ENCODE measurements around the gene MPP1.

Gene MPP1

DNA sequence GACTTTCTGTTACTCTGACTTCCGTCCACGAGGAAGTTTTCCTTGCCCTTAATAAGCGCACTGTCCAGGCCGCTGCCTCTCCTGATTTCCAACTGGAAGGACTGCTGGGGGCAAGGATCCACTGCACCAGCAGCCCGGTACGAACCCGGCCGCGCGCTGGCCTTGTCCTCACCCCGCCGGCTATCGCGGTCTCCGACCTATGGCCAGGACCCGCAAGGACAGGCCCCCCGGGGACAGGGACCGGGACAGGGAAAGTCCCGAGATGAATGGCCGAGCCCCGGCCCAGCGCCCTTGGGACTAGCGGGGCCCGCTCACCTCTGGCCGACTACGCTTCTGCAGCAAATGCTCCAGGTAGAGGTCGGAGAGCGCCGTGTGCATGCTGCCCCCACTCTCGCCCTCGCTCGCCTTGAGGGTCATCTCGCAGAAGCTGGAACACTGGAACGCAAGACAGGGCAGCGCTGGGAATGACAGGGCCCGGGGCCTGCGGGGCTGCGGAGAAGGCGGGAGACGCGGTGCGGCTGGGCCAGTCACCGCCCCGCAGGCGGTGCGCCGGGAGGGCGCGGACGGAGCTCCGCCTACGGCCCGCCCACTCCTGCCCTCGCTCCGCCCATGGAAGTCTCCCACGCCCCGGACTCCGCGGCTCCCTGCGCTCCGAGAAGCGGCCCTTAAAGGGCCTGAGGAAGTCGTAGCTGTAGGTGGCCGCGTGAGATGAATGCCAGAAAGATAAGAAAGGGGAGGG lies at the start of gene MPP1:
MPP1 (minus strand) TSS at position 529 of the 739 bp plus-strand sequence; CDS start at position 417, 112 bp downstream.
- peak within 1 kb of the TSS; percentile 31; the same call in 1 of the 2 replicates for H3K27ac ChIP-seq (ENCODE audit: low read depth, low read length)
- H3K4me1 ChIP-seq (ENCODE audit: control insufficient read depth, insufficient read depth, low read length): peaks cover 34% of the 10 kb centered on the region; the same call in 1 of the 2 replicates
- peaks cover 30% of the 10 kb centered on the region for H3K9me3 ChIP-seq (ENCODE audit: control insufficient read depth, insufficient read depth, low read depth, low read length)
- H3K27me3 ChIP-seq (ENCODE audit: control insufficient read depth, insufficient read depth, low read length): peaks cover 15% of the 10 kb centered on the region; the same call in 1 of the 2 replicates
- H3K4me3 ChIP-seq (ENCODE audit: low read depth, low read length): peak within 1 kb of the TSS; percentile 82
- H3K36me3 ChIP-seq (ENCODE audit: control insufficient read depth, insufficient read depth, low read length): no peaks in the 10 kb centered on the region
- H3K9ac ChIP-seq (ENCODE audit: low read length): peak within 1 kb of the TSS; percentile 77

DNA sequence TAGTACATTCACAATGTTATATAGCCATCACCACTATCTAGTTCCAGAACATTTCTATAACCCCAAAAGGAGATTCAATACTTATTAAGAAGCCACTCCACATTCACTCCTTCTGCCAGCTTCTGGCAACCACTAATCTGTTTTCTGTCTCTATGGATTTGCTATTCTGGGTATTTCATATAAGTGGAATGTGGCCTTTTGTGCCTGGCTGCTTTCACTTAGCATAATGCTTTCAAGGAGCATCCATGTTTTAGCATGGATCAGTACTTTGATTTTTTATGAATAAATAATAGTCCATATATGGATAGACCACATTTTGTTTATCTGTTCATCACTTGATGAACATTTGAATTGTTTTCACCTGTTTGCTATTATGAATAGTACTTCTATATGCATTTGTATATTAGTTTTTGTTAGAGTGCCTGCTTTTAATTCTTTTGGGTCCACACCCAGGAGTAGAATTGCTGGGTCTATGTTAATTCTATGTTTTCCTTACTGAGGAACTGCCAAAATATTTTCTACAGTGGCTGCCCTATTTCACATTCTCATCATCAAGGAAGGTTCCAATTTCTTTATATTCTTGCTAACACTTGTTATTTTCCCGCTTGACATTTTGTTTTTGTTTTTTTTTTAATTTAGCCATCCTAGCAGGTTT lies 45.8 kb upstream of the MPP1 start:
- Histone ChIP-seq H3K9me3 (ENCODE audit: control insufficient read depth, insufficient read depth, low read depth, low read length) (peaks cover 32% of the 10 kb centered on the region; the same call in 1 of the 2 replicates), H3K27ac (ENCODE audit: low read depth, low read length) (no peak overlapping the region), H3K9ac (ENCODE audit: low read length) (no peak overlapping the region), H3K27me3 (ENCODE audit: control insufficient read depth, insufficient read depth, low read length) (no peaks in the 10 kb centered on the region), H3K4me1 (ENCODE audit: control insufficient read depth, insufficient read depth, low read length) (peaks cover 3% of the 10 kb centered on the region; the same call in 1 of the 2 replicates), H3K36me3 (ENCODE audit: control insufficient read depth, insufficient read depth, low read length) (no peaks in the 10 kb centered on the region), H3K4me3 (ENCODE audit: low read depth, low read length) (no peak overlapping the region)

DNA sequence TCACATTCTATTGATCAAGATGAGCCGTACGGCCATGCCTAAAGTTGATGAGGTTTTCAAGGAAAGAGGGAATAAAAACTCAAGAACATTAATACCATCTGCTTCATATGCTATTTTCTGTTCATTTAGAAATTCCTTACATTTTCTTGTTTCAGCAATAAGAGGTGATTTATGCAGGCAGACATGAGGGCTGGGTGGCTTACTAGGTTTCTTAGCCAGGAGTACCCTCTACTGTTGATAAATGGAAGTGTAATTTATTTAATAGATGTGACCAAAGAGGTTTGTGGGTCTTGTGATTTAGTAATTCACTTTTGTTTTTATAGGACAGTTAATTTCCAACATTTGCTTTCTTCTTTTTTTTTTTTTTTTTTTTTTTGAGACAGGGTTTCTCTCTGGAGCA lies 35.6 kb upstream of the MPP1 start:
- Histone ChIP-seq H3K4me3 (ENCODE audit: low read depth, low read length) (no peak overlapping the region), H3K4me1 (ENCODE audit: control insufficient read depth, insufficient read depth, low read length) (no peaks in the 10 kb centered on the region), H3K36me3 (ENCODE audit: control insufficient read depth, insufficient read depth, low read length) (no peaks in the 10 kb centered on the region), H3K27ac (ENCODE audit: low read depth, low read length) (no peak overlapping the region), H3K9me3 (ENCODE audit: control insufficient read depth, insufficient read depth, low read depth, low read length) (peaks cover 15% of the 10 kb centered on the region), H3K27me3 (ENCODE audit: control insufficient read depth, insufficient read depth, low read length) (no peaks in the 10 kb centered on the region), H3K9ac (ENCODE audit: low read length) (no peak overlapping the region)

DNA sequence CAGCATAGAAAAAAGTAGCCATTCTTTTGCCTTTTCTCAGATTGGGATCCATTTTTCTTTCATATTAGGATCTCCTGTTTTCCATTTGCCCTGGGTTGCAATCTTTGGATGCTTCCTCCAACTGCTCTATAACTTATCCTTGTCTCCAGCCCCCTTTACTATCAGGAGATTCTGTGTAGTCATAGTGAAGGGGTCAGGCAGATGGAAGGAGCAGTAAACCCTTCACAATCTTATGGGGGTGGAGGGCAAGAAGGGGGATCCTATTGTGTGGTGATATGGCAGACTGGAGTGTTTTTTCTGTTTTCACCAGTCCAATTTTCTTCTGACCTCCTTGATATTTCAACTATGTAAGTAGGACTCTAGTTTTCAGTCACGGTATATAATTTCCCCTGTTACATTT lies 30.9 kb upstream of the MPP1 start:
- H3K9me3 ChIP-seq (ENCODE audit: control insufficient read depth, insufficient read depth, low read depth, low read length): peaks cover 20% of the 10 kb centered on the region
- H3K27me3 ChIP-seq (ENCODE audit: control insufficient read depth, insufficient read depth, low read length): no peaks in the 10 kb centered on the region
- H3K9ac ChIP-seq (ENCODE audit: low read length): no peak overlapping the region
- no peaks in the 10 kb centered on the region for H3K36me3 ChIP-seq (ENCODE audit: control insufficient read depth, insufficient read depth, low read length)
- no peaks in the 10 kb centered on the region for H3K4me1 ChIP-seq (ENCODE audit: control insufficient read depth, insufficient read depth, low read length)
- H3K4me3 ChIP-seq (ENCODE audit: low read depth, low read length): no peak overlapping the region
- H3K27ac ChIP-seq (ENCODE audit: low read depth, low read length): no peak overlapping the region

GRCh38 chrX:154834562-154834961 lies 29.3 kb upstream of the MPP1 start, which contains the start of gene SMIM9:
Gene SMIM9 (minus strand): TSS chrX:154834662. CDS start chrX:154830856, 3,806 bp downstream.
- no peak within 1 kb of the TSS for H3K4me3 ChIP-seq (ENCODE audit: low read depth, low read length)
- H3K4me1 ChIP-seq (ENCODE audit: control insufficient read depth, insufficient read depth, low read length): no peaks in the 10 kb centered on the region
- H3K9ac ChIP-seq (ENCODE audit: low read length): no peak within 1 kb of the TSS
- no peaks in the 10 kb centered on the region for H3K27me3 ChIP-seq (ENCODE audit: control insufficient read depth, insufficient read depth, low read length)
- no peak within 1 kb of the TSS for H3K27ac ChIP-seq (ENCODE audit: low read depth, low read length)
- H3K36me3 ChIP-seq (ENCODE audit: control insufficient read depth, insufficient read depth, low read length): no peaks in the 10 kb centered on the region
- H3K9me3 ChIP-seq (ENCODE audit: control insufficient read depth, insufficient read depth, low read depth, low read length): peaks cover 15% of the 10 kb centered on the region

GRCh38 chrX:154833746-154834274 lies 28.5 kb upstream of the MPP1 start:
- peaks cover 13% of the 10 kb centered on the region; the same call in 1 of the 2 replicates for H3K9me3 ChIP-seq (ENCODE audit: control insufficient read depth, insufficient read depth, low read depth, low read length)
- no peak overlapping the region for H3K9ac ChIP-seq (ENCODE audit: low read length)
- no peak overlapping the region for H3K27ac ChIP-seq (ENCODE audit: low read depth, low read length)
- H3K27me3 ChIP-seq (ENCODE audit: control insufficient read depth, insufficient read depth, low read length): no peaks in the 10 kb centered on the region
- H3K4me1 ChIP-seq (ENCODE audit: control insufficient read depth, insufficient read depth, low read length): no peaks in the 10 kb centered on the region
- no peak overlapping the region for H3K4me3 ChIP-seq (ENCODE audit: low read depth, low read length)
- H3K36me3 ChIP-seq (ENCODE audit: control insufficient read depth, insufficient read depth, low read length): no peaks in the 10 kb centered on the region

- Histone ChIP-seq H3K4me1 (ENCODE audit: control insufficient read depth, insufficient read depth, low read length) (no peaks in the 10 kb centered on the region), H3K4me3 (ENCODE audit: low read depth, low read length) (no peak overlapping the region), H3K36me3 (ENCODE audit: control insufficient read depth, insufficient read depth, low read length) (no peaks in the 10 kb centered on the region), H3K9ac (ENCODE audit: low read length) (no peak overlapping the region), H3K9me3 (ENCODE audit: control insufficient read depth, insufficient read depth, low read depth, low read length) (peaks cover 30% of the 10 kb centered on the region; the same call in 1 of the 2 replicates), H3K27me3 (ENCODE audit: control insufficient read depth, insufficient read depth, low read length) (no peaks in the 10 kb centered on the region), H3K27ac (ENCODE audit: low read depth, low read length) (no peak overlapping the region)
Measured at GRCh38 chrX:154829926-154830442, 24.7 kb upstream of the MPP1 start.

DNA sequence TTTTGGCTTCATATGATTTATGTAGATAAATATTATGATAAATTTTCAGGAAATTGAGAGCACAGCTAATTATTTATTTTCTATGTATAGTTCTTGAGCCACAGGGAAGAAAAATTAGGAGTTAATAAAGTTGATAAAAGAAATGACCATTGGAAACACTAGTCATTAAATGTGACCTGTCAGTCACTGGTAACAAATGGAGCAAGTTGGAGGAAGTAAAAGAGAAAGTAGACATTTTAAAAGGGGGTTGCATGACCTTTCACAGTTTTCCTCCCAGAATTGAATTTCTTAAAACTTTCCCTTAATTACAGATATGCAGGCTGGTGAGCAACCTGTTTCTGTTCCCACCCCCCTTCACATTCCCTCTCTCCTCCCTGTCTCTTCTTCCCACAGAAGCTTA lies 23.8 kb upstream of the MPP1 start:
- H3K27me3 ChIP-seq (ENCODE audit: control insufficient read depth, insufficient read depth, low read length): no peaks in the 10 kb centered on the region
- no peak overlapping the region for H3K27ac ChIP-seq (ENCODE audit: low read depth, low read length)

GRCh38 chrX:154828016-154828408 lies 22.7 kb upstream of the MPP1 start:
- no peaks in the 10 kb centered on the region for H3K27me3 ChIP-seq (ENCODE audit: control insufficient read depth, insufficient read depth, low read length)
- H3K9ac ChIP-seq (ENCODE audit: low read length): no peak overlapping the region
- H3K36me3 ChIP-seq (ENCODE audit: control insufficient read depth, insufficient read depth, low read length): no peaks in the 10 kb centered on the region
- no peaks in the 10 kb centered on the region for H3K4me1 ChIP-seq (ENCODE audit: control insufficient read depth, insufficient read depth, low read length)
- H3K27ac ChIP-seq (ENCODE audit: low read depth, low read length): no peak overlapping the region
- H3K4me3 ChIP-seq (ENCODE audit: low read depth, low read length): no peak overlapping the region
- H3K9me3 ChIP-seq (ENCODE audit: control insufficient read depth, insufficient read depth, low read depth, low read length): peaks cover 38% of the 10 kb centered on the region

More for the DNA sequence above, 23.8 kb upstream of the MPP1 start:
- Histone ChIP-seq H3K4me1 (ENCODE audit: control insufficient read depth, insufficient read depth, low read length) (no peaks in the 10 kb centered on the region), H3K4me3 (ENCODE audit: low read depth, low read length) (no peak overlapping the region), H3K9ac (ENCODE audit: low read length) (no peak overlapping the region), H3K9me3 (ENCODE audit: control insufficient read depth, insufficient read depth, low read depth, low read length) (peaks cover 36% of the 10 kb centered on the region; the same call in 1 of the 2 replicates), H3K36me3 (ENCODE audit: control insufficient read depth, insufficient read depth, low read length) (no peaks in the 10 kb centered on the region)

DNA sequence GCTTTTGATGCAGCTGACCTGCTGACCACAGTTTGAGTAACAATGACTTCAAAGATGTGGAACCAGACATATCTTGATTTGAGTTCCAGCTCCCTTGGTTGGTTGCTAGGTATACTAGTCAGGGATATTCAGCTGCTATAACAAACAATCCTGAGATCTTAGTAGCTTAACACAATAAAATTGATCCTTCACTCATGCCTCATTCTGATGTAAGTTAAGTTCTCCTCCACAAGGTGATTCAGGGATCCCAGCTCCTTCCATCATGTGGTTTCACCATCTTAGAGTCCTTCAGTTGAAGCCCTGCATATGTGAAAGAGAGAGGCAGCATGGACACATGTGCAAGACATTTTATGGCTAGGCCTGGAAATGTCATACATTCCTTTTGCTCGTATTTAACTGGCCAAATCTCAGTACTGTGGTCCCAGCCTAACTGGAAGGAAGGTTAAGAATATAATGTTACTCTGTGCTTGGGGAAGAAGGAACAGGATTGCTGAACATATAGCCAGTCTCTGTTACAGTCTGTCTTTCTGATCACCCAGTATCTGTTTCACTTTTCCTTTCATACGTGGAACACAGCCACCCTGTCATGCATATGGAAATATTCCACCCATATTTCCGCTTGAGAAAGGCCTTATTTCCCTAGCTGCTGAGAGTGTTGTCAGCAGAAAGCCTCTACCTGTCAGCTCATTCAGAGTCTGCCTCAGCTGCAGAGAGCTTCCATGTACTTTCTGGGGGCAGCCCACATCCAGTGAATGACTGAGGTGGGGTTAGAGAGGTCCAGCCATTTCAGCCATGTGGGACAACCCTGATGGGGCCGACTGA lies 22.1 kb upstream of the MPP1 start:
- Histone ChIP-seq H3K4me3 (ENCODE audit: low read depth, low read length) (no peak overlapping the region), H3K27ac (ENCODE audit: low read depth, low read length) (no peak overlapping the region), H3K9me3 (ENCODE audit: control insufficient read depth, insufficient read depth, low read depth, low read length) (peaks cover 38% of the 10 kb centered on the region), H3K36me3 (ENCODE audit: control insufficient read depth, insufficient read depth, low read length) (no peaks in the 10 kb centered on the region), H3K4me1 (ENCODE audit: control insufficient read depth, insufficient read depth, low read length) (0 out of 2 replicates have a peak, but pooled peaks cover 2% of the 10 kb centered on the region), H3K9ac (ENCODE audit: low read length) (no peak overlapping the region), H3K27me3 (ENCODE audit: control insufficient read depth, insufficient read depth, low read length) (no peaks in the 10 kb centered on the region)
